Measurements from ENCODE around the gene BOC. TPM values are rescaled to one million over a fixed set of nuclear protein-coding genes. Genes with fewer than 3 reads are reported as not detected.

The BOC gene
- total RNA-seq, 1 experiment from 2014 or later, result 4.4 TPM

Other genes with a start within 250 kb of the BOC start
- 0.09 TPM in 1 of 2 replicates, not detected in the other for gene CD200R1, start 236.5 kb upstream of the BOC start, total RNA-seq (2014; rRNA removed; shearing (Covaris generic))
- 49.3 and 94.4 TPM in 2 replicates for gene GTPBP8, start 220.6 kb upstream of the BOC start, total RNA-seq (2014; rRNA removed; shearing (Covaris generic))
- gene CFAP44, start 229.9 kb downstream of the BOC start, total RNA-seq (2014; rRNA removed; shearing (Covaris generic)), result 4.9 TPM in 2 replicates

Measured in Daoy (cell line).